GM18858 (cell line): ENCODE results near the gene DUSP2.

Experiments used
- ATAC-seq: cut with Tn5 transposase; IDR thresholded peaks from one replicate; pipeline ENCODE4 v1.9.1; 2021; ENCODE audit not compliant: unreplicated experiment

The DUSP2 gene

GRCh38 chr2:96135171-96135570 lies 10.1 kb downstream of the DUSP2 start:
- no peak for ATAC-seq

DNA sequence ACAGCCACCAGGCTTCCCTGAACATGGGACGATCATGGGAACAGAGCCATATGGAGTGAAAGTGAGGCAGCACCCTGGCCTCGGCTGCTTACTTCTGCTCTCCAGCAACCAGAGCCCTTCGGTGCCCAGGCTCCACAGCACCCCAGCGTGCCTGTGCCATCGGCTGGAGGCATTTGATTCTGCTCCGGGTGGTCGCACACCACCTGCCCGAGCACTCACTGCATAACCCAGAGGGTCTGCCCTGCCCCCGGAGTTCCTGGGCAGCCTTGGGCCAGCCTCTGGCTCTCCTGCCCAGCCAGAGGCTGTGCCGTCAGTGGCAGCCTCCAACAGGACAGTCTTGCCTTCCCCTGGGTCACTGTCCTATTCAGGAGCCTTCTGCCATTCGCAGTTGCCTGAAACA lies 10.8 kb downstream of the DUSP2 start:
- ATAC-seq = no peak

DNA sequence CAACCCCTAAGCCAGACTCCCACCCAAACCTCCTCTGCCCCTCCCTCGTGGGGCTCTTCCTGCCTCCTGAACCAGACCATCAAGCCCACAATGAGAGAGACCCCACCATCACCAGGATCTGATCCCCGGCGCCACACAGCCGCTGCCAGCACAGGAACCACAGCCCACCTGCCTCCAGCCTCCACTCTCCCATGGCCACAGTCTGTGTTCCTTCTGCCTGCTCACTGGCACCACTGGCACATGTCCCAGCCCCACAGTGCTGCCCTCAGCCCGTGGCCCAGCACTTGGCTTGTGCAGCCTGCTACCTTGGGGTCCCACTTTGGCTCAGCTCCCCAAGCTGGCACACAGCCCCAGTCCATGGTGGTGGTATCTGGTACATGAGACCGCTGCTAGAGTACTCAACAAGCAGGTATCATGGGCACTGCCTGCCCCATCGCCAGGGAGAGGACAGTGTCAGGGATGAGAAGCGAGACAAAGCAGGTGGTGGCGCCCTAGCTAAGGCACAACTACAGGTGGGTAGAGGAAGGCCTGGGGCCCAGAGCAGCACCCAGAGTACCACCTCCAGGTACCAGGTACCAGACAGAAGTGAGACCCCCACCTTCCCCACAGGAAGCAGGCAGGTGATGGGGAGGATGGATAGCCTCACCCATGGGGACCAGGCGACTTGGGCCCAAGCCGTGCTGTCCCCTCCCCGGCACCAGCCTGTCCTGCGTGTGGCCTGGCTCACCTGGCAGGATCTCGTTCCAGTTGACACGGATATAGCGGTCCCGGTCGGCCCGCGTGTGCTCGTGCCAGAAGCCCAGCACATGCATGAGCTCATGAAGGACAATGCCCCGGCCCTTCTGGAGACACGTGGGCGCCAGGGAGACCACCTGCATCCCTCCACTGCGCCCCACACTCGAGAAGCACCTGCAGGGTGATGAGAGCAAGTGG lies 13.2 kb downstream of the DUSP2 start:
- ATAC-seq = no peak

DNA sequence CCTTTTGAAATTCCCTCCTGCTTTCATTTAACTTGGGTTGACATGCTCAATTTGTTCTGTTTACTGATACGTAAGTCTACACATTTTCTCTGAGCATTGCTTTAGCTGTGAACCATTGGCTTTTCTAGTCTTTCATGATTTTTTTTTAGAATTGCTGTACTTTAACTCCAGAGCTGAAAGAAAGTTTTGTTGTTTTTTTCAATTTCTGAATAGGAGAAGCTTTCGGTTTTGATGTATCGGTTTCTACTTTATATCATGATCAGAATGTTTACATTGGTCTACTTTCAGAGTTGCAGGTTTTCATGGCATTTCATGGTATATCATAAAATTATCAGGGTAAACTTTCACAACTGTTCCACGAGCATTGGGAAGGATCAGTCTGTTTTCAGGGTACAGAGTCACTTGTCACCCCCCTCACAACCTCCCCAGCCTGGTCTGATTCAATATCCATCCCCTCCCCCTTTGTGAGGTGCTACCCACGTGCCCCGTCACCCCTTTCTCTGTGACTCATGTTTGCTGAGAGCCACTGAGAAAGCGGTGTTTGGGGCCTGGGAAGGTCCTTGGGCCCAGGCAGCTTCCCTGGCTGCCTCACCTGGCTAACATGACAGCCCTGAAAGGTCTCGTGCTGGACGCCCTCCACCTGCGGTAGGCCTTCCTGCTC lies 14.0 kb downstream of the DUSP2 start:
- no peak for ATAC-seq

GRCh38 chr2:96130483-96130882 lies 14.8 kb downstream of the DUSP2 start:
- no peak for ATAC-seq

- no peak for ATAC-seq
These were observed 15.6 kb downstream of the DUSP2 start for GRCh38 chr2:96129528-96130120.

- ATAC-seq = no peak
These were observed 16.8 kb downstream of the DUSP2 start for GRCh38 chr2:96128456-96128855.

- no peak for ATAC-seq
These were observed 20.6 kb downstream of the DUSP2 start for GRCh38 chr2:96124406-96125265.

DNA sequence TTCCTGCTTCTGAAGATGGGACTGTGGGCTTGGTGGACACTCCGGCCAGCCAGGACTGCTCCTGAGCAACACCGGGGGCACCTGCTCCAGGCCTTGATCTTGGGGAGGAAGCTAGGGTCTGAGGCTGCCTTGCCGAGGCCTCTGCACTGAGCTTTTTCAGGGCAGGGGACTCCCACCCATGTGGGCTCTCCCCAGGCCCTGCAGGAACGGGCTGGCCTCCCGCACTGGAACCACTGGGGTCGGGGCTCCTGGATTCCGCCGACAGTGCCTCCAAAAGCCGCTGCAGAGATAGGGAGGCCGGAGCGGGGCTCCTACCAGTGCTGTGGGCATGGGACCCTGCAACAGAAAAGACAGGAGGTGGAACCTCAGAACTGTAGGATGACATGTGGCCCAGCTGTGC lies 21.3 kb downstream of the DUSP2 start:
- ATAC-seq = no peak

DNA sequence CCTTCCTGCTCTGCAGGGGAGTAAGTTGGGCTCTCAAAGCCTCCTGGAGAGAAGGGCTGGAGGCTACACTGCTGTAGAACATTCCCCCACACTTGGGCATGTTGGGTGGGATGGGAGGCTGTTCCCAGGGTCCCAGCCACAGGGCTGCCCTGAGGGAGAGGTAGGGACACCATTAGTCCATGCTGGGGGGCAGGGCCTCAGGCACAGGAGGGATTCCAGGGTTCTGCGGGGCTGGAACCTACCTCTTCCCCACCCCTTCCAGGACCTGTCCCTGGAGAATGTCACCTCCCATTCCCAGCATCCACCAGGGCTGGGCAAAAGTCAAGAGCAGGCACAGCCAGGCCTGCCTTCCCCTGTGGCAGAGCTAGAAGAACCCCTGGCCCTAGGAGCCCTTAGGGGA lies 21.9 kb downstream of the DUSP2 start:
- ATAC-seq = no peak

- ATAC-seq = no peak
These were observed 22.8 kb downstream of the DUSP2 start for GRCh38 chr2:96122391-96122790.

GRCh38 chr2:96121414-96121813 lies 23.8 kb downstream of the DUSP2 start:
- ATAC-seq = no peak

GRCh38 chr2:96120991-96121390 lies 24.2 kb downstream of the DUSP2 start:
- ATAC-seq = no peak

- no peak for ATAC-seq
These were observed 25.0 kb downstream of the DUSP2 start for GRCh38 chr2:96120091-96120720.

DNA sequence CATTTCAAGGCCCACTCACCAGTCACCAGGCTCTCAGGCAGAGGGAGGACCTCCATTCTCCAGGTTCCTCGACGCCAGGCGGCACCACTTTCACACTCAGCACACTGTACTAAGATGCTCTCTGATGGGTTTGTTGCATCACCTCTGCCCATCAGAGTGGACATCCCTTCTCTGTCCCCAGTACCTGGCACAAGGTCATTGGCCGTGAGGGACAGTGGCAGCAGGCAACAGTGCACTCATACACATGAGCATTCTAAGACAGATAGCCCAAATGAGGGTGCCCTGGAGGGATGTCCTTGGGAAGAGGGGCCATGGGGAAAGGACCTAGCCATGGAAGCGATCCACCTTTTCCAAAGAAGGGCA lies 25.9 kb downstream of the DUSP2 start:
- ATAC-seq = no peak

- ATAC-seq = no peak
These were observed 26.4 kb downstream of the DUSP2 start for GRCh38 chr2:96118698-96119388.

DNA sequence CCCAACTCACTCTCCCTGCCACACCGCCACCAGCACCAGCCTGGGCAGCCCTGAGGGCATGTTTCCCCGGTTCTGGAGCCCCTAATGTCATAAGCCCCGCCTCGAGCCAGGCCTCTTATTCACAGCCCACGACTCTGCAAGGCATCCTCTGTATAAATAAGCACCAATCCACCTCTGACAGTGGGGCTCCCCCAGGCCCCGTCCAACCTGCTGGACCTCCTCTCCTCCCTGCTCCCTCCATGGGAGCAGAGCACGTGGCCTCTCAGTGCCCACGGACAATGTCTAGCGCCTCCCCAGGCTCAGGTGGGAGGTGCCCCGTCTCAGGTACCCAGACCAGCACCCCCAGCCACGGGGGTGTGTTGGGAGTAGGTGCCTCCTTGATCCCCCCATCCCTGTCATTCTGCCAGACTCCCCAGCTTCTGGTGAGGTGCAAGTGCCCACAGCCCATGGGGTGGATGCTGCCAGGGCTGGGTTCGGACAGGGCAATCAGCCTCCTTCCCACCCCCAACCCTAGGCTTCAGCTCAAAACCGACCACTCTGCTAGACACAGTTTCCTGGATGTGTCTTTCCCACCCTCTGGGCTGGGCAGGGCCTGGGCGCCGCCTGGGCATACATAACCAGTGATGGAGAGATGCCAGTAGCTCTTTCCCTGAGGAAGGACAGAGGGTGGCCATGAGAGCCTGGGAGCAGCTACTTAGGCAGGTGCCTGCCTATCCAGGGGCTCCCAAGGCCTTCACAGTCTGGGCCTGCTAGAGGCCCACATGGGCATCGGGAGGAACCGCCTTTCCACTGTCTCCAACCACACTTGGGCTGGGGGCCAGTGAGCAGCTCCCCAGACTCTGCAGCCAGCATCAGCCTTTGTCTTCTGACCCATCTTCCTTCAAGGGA lies 27.3 kb downstream of the DUSP2 start:
- ATAC-seq = no peak

DNA sequence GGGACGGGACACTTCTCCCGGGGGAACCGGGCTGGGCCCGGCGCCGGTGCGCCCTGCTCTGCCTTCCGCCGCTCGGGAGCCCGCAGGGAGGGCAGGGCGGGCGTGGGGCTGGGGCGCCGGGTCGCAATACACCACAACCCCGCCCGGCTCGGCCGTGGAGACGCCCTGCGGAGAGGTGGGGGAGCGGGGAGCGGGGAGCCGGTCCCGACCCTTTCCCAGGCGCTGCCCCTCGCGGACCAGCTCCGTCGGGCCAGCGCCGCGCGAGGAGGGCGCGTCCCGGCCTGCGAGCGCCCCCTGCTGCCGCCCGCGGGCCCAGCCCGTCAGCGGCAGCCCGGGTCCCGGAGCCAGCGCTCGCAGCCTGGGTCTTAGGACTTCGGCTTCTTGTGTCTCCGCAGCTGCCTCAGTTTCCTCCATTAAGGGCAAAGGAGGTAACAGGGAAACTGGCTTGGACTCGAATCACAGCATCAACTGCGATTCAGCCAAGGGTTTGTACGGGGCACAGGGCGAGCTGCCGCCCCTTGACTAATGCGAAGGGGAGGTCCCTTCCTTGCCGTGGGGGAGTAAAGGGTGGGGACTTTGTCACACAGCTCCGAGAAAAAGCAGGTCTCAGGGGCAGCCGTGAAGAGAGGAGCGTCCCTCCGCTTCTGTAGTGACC lies 28.2 kb downstream of the DUSP2 start:
- peak; percentile 51 for ATAC-seq
